ENCODE results near the gene PLA2G4E.

The PLA2G4E gene

DNA sequence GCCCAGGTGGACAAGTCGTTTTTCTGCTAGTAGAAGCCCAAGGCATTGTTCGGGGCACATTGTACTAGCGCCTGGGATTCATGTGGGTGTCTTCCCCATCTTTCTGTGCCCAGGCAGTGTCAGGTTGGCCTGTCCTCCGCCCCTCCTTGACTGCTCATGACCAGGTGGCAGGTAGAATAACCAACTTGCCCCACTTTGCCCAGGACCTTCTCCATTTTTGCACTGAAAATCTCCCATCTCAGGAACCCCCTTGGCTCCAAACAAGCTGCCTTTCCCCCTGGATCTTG, 39.6 kb upstream of the PLA2G4E start:
- no peak for DNase-seq (ENCODE audit: extremely low spot score)
- POLR2A ChIA-PET: no interaction called here
- CTCF ChIA-PET: interaction anchor here (0.7 kb wide), 1 partner anchor 1202 kb away, joined by 3 read pairs; no protein-coding TSS in a partner anchor
- no peak for TF ChIP-seq LEF1 (IDR thresholded peaks at IDR 0.05; ENCODE audit: borderline replicate concordance)
- TF ChIP-seq HDGF (IDR thresholded peaks at IDR 0.05; ENCODE audit: borderline replicate concordance): no peak
- no peak for TF ChIP-seq FOXK2 (IDR thresholded peaks at IDR 0.05)
- no peak for TF ChIP-seq PKNOX1 (IDR thresholded peaks at IDR 0.05)
- no peak for TF ChIP-seq TARDBP (IDR thresholded peaks at IDR 0.05)
- no peak for TF ChIP-seq ARNT (IDR thresholded peaks at IDR 0.05)
- TF ChIP-seq NFRKB (IDR thresholded peaks at IDR 0.05): no peak
- TF ChIP-seq ELF4 (IDR thresholded peaks at IDR 0.05): no peak
- no peak for TF ChIP-seq ZNF384 (IDR thresholded peaks at IDR 0.05)

DNA sequence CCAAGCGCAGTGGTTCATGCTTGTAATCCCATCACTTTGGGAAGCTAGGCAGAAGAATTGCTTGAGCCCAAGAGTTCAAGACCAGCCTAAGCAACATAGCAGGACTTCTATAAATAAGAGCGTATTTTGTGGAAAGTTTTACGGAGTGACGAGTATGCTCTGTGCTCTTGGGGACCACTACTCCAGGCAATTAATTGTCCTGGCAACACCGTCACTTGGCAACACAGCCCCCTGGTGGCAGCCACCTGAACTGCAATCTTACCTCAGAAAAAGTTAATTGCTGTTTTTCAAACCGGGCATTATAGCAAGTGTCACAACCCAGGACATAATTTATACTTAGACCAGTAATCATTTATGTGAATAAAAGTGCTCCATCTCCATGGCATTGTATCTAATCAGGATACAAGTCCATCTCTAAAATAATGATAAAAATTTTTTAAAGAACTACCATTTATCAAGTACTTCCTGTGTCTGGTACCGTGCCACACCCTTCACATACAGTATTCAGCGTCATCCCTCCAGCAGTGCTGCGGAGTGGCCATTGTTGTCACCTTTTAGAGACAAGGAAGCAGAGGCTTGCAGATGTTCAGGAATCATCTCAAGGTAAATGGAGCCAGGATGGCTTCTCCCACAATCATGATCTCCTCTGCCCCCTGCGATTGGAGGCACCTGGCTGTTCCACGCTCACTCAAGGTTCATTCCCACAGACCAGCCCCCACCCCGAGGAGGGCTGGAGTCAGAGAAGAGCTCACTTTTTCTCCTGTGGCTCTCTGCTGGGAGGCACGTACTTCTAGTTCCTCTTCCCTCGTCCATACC, 39.0 kb upstream of the PLA2G4E start:
- POLR2A ChIA-PET: no interaction called here
- DNase-seq (ENCODE audit: extremely low spot score): peak; percentile 56
- no peak for TF ChIP-seq ZNF384 (IDR thresholded peaks at IDR 0.05)
- CTCF ChIA-PET: interaction anchor here (0.6 to 0.7 kb wide), 2 partner anchors 427 to 1201 kb away, joined by 3 read pairs; no protein-coding TSS in a partner anchor

DNA sequence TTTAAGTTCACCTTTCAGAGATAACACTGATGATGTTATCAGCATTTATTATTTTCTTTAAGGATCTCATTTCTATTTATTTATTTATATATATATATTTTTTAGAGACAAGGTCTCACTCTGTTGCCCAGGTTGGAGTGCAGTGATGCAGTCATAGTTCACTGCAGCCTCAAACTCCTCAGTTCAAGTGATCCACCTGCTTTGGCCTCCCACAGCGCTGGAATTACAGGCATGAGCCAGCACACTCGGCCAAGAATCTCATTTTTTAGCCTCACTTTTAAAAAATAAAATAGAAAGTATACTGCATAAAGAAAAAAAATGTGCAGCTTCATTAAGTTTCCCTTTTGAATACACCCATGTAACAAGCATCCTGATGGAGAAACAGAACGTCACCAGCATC, 37.9 kb upstream of the PLA2G4E start:
- ChIA-PET POLR2A (no interaction called here), CTCF (no interaction called here)
- DNase-seq (ENCODE audit: extremely low spot score): no peak
- TF ChIP-seq ARNT (IDR thresholded peaks at IDR 0.05): no peak
- TF ChIP-seq SUZ12 (IDR thresholded peaks at IDR 0.05): no peak
- no peak for TF ChIP-seq NFRKB (IDR thresholded peaks at IDR 0.05)
- no peak for TF ChIP-seq ELF4 (IDR thresholded peaks at IDR 0.05)
- no peak for TF ChIP-seq L3MBTL2 (conservative IDR thresholded peaks at IDR 0.05)
- no peak for TF ChIP-seq PKNOX1 (IDR thresholded peaks at IDR 0.05)
- no peak for TF ChIP-seq SP1 (IDR thresholded peaks at IDR 0.05)
- TF ChIP-seq FOXM1 (IDR thresholded peaks at IDR 0.05; ENCODE audit: borderline replicate concordance): no peak

GRCh38 chr15:42057799-42058646, 37.2 kb upstream of the PLA2G4E start:
- no peak for DNase-seq (ENCODE audit: extremely low spot score)
- TF ChIP-seq ELF4 (IDR thresholded peaks at IDR 0.05) (no peak), CTBP1 (IDR thresholded peaks at IDR 0.05; ENCODE audit: borderline replicate concordance) (no peak), HDGF (IDR thresholded peaks at IDR 0.05; ENCODE audit: borderline replicate concordance) (no peak), FOXM1 (IDR thresholded peaks at IDR 0.05; ENCODE audit: borderline replicate concordance) (no peak), TARDBP (IDR thresholded peaks at IDR 0.05) (no peak), LEF1 (IDR thresholded peaks at IDR 0.05; ENCODE audit: borderline replicate concordance) (no peak), FOXK2 (IDR thresholded peaks at IDR 0.05) (no peak), SP1 (IDR thresholded peaks at IDR 0.05) (no peak), ARNT (IDR thresholded peaks at IDR 0.05) (no peak), L3MBTL2 (conservative IDR thresholded peaks at IDR 0.05) (no peak), FOXA1 (IDR thresholded peaks at IDR 0.05) (no peak), ZNF384 (IDR thresholded peaks at IDR 0.05) (no peak), BHLHE40 (IDR thresholded peaks at IDR 0.05; ENCODE audit: borderline replicate concordance) (no peak), NFRKB (IDR thresholded peaks at IDR 0.05) (no peak), PKNOX1 (IDR thresholded peaks at IDR 0.05) (no peak)
- ChIA-PET CTCF (interaction anchor here (0.8 to 1.5 kb wide), 3 partner anchors 21 to 93 kb away, joined by 3 to 4 read pairs (median 3); no protein-coding TSS in a partner anchor), POLR2A (no interaction called here)

- CTCF ChIA-PET: interaction anchor here (0.8 to 1.8 kb wide), 4 partner anchors 22 to 94 kb away, joined by 3 to 10 read pairs (median 4); no protein-coding TSS in a partner anchor
- POLR2A ChIA-PET: interaction anchor here (1.0 kb wide), 1 partner anchor 85 kb away, joined by 3 read pairs; the partner anchor contains the start of gene EHD4
- TF ChIP-seq FOXA1 (IDR thresholded peaks at IDR 0.05) (no peak), ARNT (IDR thresholded peaks at IDR 0.05) (0 out of 2 replicates have a peak, but pooled peaks have one; percentile 17), TARDBP (IDR thresholded peaks at IDR 0.05) (no peak), CTBP1 (IDR thresholded peaks at IDR 0.05; ENCODE audit: borderline replicate concordance) (no peak), ELF4 (IDR thresholded peaks at IDR 0.05) (no peak), PKNOX1 (IDR thresholded peaks at IDR 0.05) (peak; percentile 2; the same call in 1 of the 2 replicates), SUZ12 (IDR thresholded peaks at IDR 0.05) (no peak), HDGF (IDR thresholded peaks at IDR 0.05; ENCODE audit: borderline replicate concordance) (no peak), LEF1 (IDR thresholded peaks at IDR 0.05; ENCODE audit: borderline replicate concordance) (no peak), BHLHE40 (IDR thresholded peaks at IDR 0.05; ENCODE audit: borderline replicate concordance) (no peak), ZNF384 (IDR thresholded peaks at IDR 0.05) (no peak)
- peak; percentile 70 for DNase-seq (ENCODE audit: extremely low spot score)
Observed at GRCh38 chr15:42056934-42057798, 36.3 kb upstream of the PLA2G4E start.
